PC-9 (cell line): ENCODE measurements around the gene HOXC9.

Source experiments
- CTCF ChIP-seq: fragments of 200-600 bp; sonication (generic); conservative IDR thresholded peaks from 2 replicates; pipeline ENCODE4 v1.6.1; 2017; ENCODE audit warnings: mixed run types, antibody characterized with exemption, mild to moderate bottlenecking, moderate library complexity
- EZH2 ChIP-seq: fragments of 200-600 bp; sonication (generic); IDR thresholded peaks from 2 replicates; pipeline ENCODE4 v1.8.0; 2017; ENCODE audit warnings: antibody characterized with exemption, low read depth

DNA sequence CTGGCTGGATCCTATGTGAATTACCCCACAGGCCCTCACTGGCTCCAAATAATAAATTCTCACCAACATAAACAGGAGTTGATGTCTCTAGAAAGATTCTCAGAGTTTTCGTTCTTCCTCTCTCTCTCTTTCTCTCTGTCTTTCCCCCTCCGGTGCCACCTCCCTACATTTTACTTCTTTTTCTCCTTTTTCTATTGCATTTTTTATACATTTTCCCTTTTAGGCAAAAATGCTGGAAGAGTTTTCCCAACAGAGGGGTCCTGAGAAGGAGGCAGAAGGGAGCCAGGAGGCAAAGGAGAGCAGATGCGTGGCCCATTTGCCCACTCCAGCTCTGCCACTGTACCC lies 27.5 kb downstream of the HOXC9 start:
- TF ChIP-seq CTCF (no peak), EZH2 (no peak)
